HG02623 (cell line): ENCODE measurements around the gene DCPS.

Experiments used
- ATAC-seq: cut with Tn5 transposase; IDR thresholded peaks from one replicate; pipeline ENCODE4 v1.9.1; 2021; ENCODE audit warnings: moderate library complexity; ENCODE audit not compliant: unreplicated experiment

DCPS gene

GRCh38 chr11:126327281-126328000 is 23.6 kb downstream of the DCPS start:
- ATAC-seq: no peak

- ATAC-seq: no peak
These were observed 24.1 kb downstream of the DCPS start for GRCh38 chr11:126328001-126328390.

GRCh38 chr11:126328444-126328843 is 24.6 kb downstream of the DCPS start:
- no peak for ATAC-seq

- no peak for ATAC-seq
These were observed 25.2 kb downstream of the DCPS start for GRCh38 chr11:126328938-126329643.

- no peak for ATAC-seq
These were observed 25.9 kb downstream of the DCPS start for GRCh38 chr11:126329644-126330211.

GRCh38 chr11:126331286-126331685 is 27.4 kb downstream of the DCPS start:
- no peak for ATAC-seq

GRCh38 chr11:126332221-126332711 is 28.4 kb downstream of the DCPS start:
- ATAC-seq: no peak

- ATAC-seq: no peak
These were observed 29.3 kb downstream of the DCPS start for GRCh38 chr11:126333142-126333541.

- ATAC-seq: no peak
These were observed 31.0 kb downstream of the DCPS start for GRCh38 chr11:126334659-126335462.

- no peak for ATAC-seq
These were observed 31.6 kb downstream of the DCPS start for GRCh38 chr11:126335463-126335760.

GRCh38 chr11:126336138-126336541 is 32.3 kb downstream of the DCPS start:
- no peak for ATAC-seq

GRCh38 chr11:126336671-126337101 is 32.8 kb downstream of the DCPS start:
- no peak for ATAC-seq

GRCh38 chr11:126337126-126337473 is 33.2 kb downstream of the DCPS start:
- no peak for ATAC-seq

- ATAC-seq: no peak
These were observed 33.8 kb downstream of the DCPS start for GRCh38 chr11:126337474-126338241.

GRCh38 chr11:126338346-126339055 is 34.6 kb downstream of the DCPS start:
- ATAC-seq: no peak

GRCh38 chr11:126339073-126339862 is 35.4 kb downstream of the DCPS start:
- ATAC-seq: no peak

- no peak for ATAC-seq
These were observed 36.1 kb downstream of the DCPS start for GRCh38 chr11:126339863-126340434.

GRCh38 chr11:126340960-126341606 is 37.2 kb downstream of the DCPS start:
- ATAC-seq: no peak
